ENCODE results near the gene JOSD1. TPM values are rescaled to one million over a fixed set of nuclear protein-coding genes. Genes with fewer than 3 reads are reported as not detected.

Gene JOSD1
- total RNA-seq, 1 donor from 2014 or later = 106 TPM

DNA sequence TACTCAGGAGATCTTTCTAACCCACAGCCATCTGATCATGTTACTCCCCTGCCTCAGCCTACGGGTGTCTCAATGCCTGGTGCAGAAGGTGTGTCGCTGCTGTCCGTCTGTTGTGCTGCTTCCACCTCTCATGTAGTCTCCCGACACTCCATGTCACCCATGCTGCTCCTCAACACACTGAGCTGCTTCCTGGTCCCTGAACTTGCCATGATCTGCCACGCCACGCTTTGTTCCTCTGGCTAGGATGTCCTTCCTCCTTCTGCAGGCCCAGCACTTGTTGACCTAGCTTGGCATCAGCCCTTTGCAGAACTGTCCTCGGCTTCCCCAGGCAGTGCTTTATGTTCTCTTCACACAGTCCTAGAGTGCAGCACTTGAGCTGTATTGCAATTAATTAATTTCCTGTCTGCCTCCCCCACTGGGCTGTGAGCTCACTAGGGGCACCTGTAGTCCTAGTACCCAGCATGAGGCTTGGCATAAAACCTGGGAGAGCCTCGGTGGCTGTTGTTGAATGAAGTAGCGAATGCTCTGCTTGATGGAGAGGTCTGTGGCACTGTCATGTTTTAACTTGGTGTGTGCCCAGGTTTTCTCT lies 14.5 kb upstream of the JOSD1 start:
- Histone ChIP-seq H3K4me1 (peaks cover 54% of the 10 kb centered on the region), H3K36me3 (peaks cover 0 to 17% of the 10 kb centered on the region in 2 donors), H3K4me3 (no peak overlapping the region), H3K27ac (no peak overlapping the region), H3K9me3 (no peaks in the 10 kb centered on the region), H3K27me3 (no peaks in the 10 kb centered on the region)
- intact Hi-C loops (cut with DNase I) = no loop called here
- DNase-seq (ENCODE audit: extremely low spot score in 2 of 2) = no peak
- no peak for TF ChIP-seq POLR2AphosphoS5 (IDR thresholded peaks at IDR 0.05; ENCODE audit: insufficient read depth in 1 of 2, low read depth in 1 of 2)
- no peak for TF ChIP-seq POLR2A (IDR thresholded peaks at IDR 0.05)

DNA sequence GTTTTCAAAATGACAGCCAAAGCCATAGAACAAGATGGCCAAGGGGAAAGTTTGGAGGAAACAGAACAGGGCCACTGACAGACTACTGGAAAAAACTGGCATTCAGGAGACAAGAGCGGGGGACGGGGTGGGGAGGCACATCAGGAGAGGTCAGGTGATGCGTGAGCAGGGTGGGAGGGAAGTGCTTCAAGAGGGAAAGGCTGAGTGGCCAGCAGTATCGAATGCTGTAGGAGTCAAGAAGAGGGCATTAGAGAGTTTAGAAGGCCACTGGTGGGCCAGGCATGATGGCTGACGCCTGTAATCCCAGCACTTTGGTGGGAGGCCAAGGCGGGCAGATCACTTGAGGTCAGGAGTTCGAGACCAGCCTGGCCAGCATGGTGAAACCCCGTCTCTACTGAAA lies 13.2 kb upstream of the JOSD1 start:
- Histone ChIP-seq H3K27me3 (no peaks in the 10 kb centered on the region), H3K27ac (no peak overlapping the region), H3K4me1 (peaks cover 63% of the 10 kb centered on the region), H3K4me3 (no peak overlapping the region), H3K9me3 (no peaks in the 10 kb centered on the region), H3K36me3 (peaks cover 0 to 24% of the 10 kb centered on the region in 2 donors)
- DNase-seq (ENCODE audit: extremely low spot score in 2 of 2) = no peak
- TF ChIP-seq, protein P1, sequence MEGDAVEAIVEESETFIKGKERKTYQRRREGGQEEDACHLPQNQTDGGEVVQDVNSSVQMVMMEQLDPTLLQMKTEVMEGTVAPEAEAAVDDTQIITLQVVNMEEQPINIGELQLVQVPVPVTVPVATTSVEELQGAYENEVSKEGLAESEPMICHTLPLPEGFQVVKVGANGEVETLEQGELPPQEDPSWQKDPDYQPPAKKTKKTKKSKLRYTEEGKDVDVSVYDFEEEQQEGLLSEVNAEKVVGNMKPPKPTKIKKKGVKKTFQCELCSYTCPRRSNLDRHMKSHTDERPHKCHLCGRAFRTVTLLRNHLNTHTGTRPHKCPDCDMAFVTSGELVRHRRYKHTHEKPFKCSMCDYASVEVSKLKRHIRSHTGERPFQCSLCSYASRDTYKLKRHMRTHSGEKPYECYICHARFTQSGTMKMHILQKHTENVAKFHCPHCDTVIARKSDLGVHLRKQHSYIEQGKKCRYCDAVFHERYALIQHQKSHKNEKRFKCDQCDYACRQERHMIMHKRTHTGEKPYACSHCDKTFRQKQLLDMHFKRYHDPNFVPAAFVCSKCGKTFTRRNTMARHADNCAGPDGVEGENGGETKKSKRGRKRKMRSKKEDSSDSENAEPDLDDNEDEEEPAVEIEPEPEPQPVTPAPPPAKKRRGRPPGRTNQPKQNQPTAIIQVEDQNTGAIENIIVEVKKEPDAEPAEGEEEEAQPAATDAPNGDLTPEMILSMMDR (IDR thresholded peaks at IDR 0.05) = no peak
- TF ChIP-seq POLR2AphosphoS5 (IDR thresholded peaks at IDR 0.05; ENCODE audit: insufficient read depth in 1 of 2, low read depth in 1 of 2) (no peak), POLR2A (IDR thresholded peaks at IDR 0.05) (no peak)
- intact Hi-C loops (cut with DNase I) = no loop called here

DNA sequence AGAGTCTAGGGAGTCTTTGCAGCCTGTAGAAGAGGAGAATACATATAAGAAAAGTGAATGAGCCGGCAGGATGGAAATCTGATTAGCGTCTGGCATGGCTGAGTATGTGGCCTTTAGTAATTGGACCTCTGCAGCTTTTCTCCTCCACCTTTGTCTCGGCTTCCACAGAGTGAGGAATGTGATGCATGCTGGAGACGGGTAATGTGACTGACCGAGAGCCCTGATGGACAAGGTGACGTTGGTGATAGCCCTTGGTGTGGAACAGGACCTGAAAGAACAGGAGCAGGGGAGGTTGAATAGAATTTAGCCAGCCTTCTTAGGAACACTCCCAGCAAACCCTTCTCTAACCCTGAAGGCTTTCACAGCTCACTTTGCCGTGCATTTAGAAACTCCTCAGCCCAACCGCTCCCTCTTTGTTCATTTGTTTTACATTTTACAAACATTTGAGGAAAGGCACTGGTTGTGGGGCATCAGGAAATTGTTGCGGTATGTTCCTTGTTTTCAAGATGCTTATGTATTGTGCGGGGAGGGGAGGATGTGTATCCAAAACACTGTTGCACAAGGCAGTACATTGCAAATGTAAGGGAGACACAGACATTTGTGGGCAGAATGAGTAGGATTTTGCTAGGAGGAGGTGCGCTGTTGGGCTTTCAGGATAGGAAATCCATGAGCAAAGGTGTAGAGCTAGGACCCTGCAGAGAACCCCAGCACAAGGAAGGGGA lies 11.9 kb upstream of the JOSD1 start:
- H3K27me3 ChIP-seq = no peaks in the 10 kb centered on the region
- intact Hi-C loops (cut with DNase I) = no loop called here
- H3K27ac ChIP-seq = no peak overlapping the region
- no peaks in the 10 kb centered on the region for H3K9me3 ChIP-seq
- H3K4me3 ChIP-seq = no peak overlapping the region
- H3K36me3 ChIP-seq = peaks cover 0 to 24% of the 10 kb centered on the region in 2 donors
- no peak for DNase-seq (ENCODE audit: extremely low spot score in 2 of 2)
- peaks cover 71% of the 10 kb centered on the region for H3K4me1 ChIP-seq
- TF ChIP-seq, protein P1 (IDR thresholded peaks at IDR 0.05) = no peak
- TF ChIP-seq POLR2A (IDR thresholded peaks at IDR 0.05) (no peak), POLR2AphosphoS5 (IDR thresholded peaks at IDR 0.05; ENCODE audit: insufficient read depth in 1 of 2, low read depth in 1 of 2) (no peak)

DNA sequence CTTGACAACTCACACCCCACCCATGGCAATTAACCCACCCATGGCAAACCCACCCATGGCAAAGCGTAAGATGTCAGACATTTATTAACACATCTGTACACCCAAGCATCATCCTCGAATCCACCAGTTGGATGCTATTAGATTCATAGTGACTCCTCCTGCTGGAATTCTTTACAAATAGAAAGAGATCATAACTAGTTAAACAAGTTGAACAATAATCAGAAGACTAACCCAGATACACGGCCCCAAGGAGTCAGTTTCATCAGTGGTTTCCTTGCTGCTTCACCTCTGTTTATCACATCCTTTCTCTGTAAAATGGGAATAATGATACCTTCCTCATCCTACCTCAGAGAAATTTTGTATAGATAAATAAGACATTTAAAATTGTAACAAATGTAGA lies 10.1 kb upstream of the JOSD1 start:
- no peak for DNase-seq (ENCODE audit: extremely low spot score in 2 of 2)
- H3K9me3 ChIP-seq = no peaks in the 10 kb centered on the region
- H3K4me1 ChIP-seq = peaks cover 80% of the 10 kb centered on the region
- H3K36me3 ChIP-seq = peaks cover 0 to 9% of the 10 kb centered on the region in 2 donors
- intact Hi-C loops (cut with DNase I) = no loop called here
- no peak overlapping the region for H3K27ac ChIP-seq
- TF ChIP-seq POLR2A (IDR thresholded peaks at IDR 0.05) (no peak), POLR2AphosphoS5 (IDR thresholded peaks at IDR 0.05; ENCODE audit: insufficient read depth in 1 of 2, low read depth in 1 of 2) (no peak)
- TF ChIP-seq, protein P1 (IDR thresholded peaks at IDR 0.05) = no peak
- no peaks in the 10 kb centered on the region for H3K27me3 ChIP-seq
- no peak overlapping the region for H3K4me3 ChIP-seq

DNA sequence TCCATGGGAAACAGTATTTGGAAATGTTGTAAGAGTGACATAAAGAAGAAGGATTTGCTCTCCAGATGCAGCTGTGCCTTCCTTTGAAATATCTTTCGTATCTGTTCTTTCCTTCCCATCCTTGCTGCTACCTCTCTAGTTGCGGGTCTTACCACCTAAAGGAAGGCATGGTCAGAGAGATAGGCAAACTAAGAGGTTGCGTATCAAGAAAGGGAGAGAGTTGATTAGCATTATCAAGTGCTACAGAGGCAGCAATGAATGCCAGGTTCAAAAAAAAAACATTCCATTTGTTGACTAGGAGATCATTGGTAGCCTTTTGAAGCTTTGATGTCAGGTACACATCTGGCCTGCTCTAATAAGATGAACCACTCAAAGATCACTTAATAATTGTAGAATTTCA lies 9.6 kb upstream of the JOSD1 start:
- Histone ChIP-seq H3K27ac (no peak overlapping the region), H3K4me3 (no peak overlapping the region), H3K9me3 (no peaks in the 10 kb centered on the region), H3K36me3 (peaks cover 0 to 9% of the 10 kb centered on the region in 2 donors), H3K27me3 (no peaks in the 10 kb centered on the region), H3K4me1 (peaks cover 75% of the 10 kb centered on the region)
- intact Hi-C loops (cut with DNase I) = no loop called here
- TF ChIP-seq POLR2AphosphoS5 (IDR thresholded peaks at IDR 0.05; ENCODE audit: insufficient read depth in 1 of 2, low read depth in 1 of 2) = no peak
- no peak for DNase-seq (ENCODE audit: extremely low spot score in 2 of 2)

DNA sequence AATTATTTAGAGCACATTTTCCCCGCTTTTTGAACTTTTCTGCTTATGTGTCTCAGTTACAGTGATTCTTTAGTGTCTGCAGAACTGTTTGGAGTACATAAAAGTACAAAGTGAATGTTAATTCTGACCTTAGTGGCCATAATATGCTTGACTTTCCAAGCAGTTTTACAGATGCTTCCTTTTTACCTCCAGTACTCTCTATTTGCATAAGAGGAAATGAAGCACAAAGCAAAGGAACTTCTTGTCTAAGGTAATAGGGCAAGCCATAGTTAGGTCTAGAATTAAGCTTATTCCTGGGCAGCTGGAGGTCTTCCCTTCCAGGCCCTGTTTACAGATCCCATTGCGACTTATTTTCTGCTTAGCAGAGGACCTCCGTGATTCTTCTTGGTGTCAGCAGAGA lies 8.6 kb upstream of the JOSD1 start:
- no peaks in the 10 kb centered on the region for H3K27me3 ChIP-seq
- intact Hi-C loops (cut with DNase I) = loop anchor here (5.0 kb wide), 1 partner anchor 43 kb away; no protein-coding TSS in a partner anchor
- no peak overlapping the region for H3K4me3 ChIP-seq
- peaks cover 72% of the 10 kb centered on the region for H3K4me1 ChIP-seq
- no peak for TF ChIP-seq POLR2AphosphoS5 (IDR thresholded peaks at IDR 0.05; ENCODE audit: insufficient read depth in 1 of 2, low read depth in 1 of 2)
- TF ChIP-seq POLR2A (IDR thresholded peaks at IDR 0.05) = no peak
- TF ChIP-seq, protein P1 (IDR thresholded peaks at IDR 0.05) = no peak
- no peak overlapping the region for H3K27ac ChIP-seq
- DNase-seq (ENCODE audit: extremely low spot score in 2 of 2) = no peak
- no peaks in the 10 kb centered on the region for H3K9me3 ChIP-seq
- H3K36me3 ChIP-seq = peaks cover 0 to 9% of the 10 kb centered on the region in 2 donors

Data from vagina (tissue), 2 donors.